HEK293T (cell line): ENCODE measurements around the gene BTN2A1.
"Not testable (repeated sequence)": the region's sequence is repeated elsewhere in the genome, so short reads cannot be mapped to it uniquely, and the experiment has no call there.

Experiments used
- CTCF ChIA-PET: fragments of 350-600 bp; formaldehyde crosslinking; extraction: SDS; loops from one replicate; lab custom pipeline; 2021; ENCODE audit warnings: antibody characterized with exemption, inconsistent platforms; lab: Yijun Ruan, JAX
- POLR2A ChIA-PET: fragments of 350-600 bp; formaldehyde crosslinking; extraction: SDS; loops from one replicate; lab custom pipeline; 2020; ENCODE audit warnings: antibody characterized with exemption, inconsistent platforms; lab: Yijun Ruan, JAX
- DNase-seq: peaks from one replicate; pipeline ENCODE4 v3.0.0; 2012; ENCODE audit warnings: mixed read lengths; ENCODE audit errors: extremely low spot score
- ARNT ChIP-seq: fragments of 450-650 bp; IDR thresholded peaks from 2 replicates; pipeline ENCODE4 v1.6.1; 2017; ENCODE audit warnings: mild to moderate bottlenecking
- BHLHE40 ChIP-seq: fragments of 450-650 bp; IDR thresholded peaks from 2 replicates; pipeline ENCODE4 v1.6.1; 2016; ENCODE audit warnings: mild to moderate bottlenecking, moderate library complexity, borderline replicate concordance
- CTBP1 ChIP-seq: fragments of 450-650 bp; IDR thresholded peaks from 2 replicates; pipeline ENCODE4 v1.6.1; 2016; ENCODE audit warnings: borderline replicate concordance
- ELF4 ChIP-seq: fragments of 450-650 bp; IDR thresholded peaks from 2 replicates; pipeline ENCODE4 v1.6.1; 2017; ENCODE audit warnings: antibody characterized with exemption
- FOXA1 ChIP-seq: fragments of 450-650 bp; IDR thresholded peaks from 2 replicates; pipeline ENCODE4 v1.6.1; 2016; ENCODE audit warnings: mild to moderate bottlenecking
- FOXK2 ChIP-seq: fragments of 450-650 bp; IDR thresholded peaks from 2 replicates; pipeline ENCODE4 v1.6.1; 2016; ENCODE audit warnings: mild to moderate bottlenecking
- FOXM1 ChIP-seq: fragments of 450-650 bp; IDR thresholded peaks from 2 replicates; pipeline ENCODE4 v1.6.1; 2017; ENCODE audit warnings: mild to moderate bottlenecking, borderline replicate concordance
- HDGF ChIP-seq: fragments of 450-650 bp; IDR thresholded peaks from 2 replicates; pipeline ENCODE4 v1.6.1; 2017; ENCODE audit warnings: antibody characterized with exemption, borderline replicate concordance
- L3MBTL2 ChIP-seq: fragments of 450-650 bp; conservative IDR thresholded peaks from 2 replicates; pipeline ENCODE4 v1.6.1; 2016; ENCODE audit warnings: mild to moderate bottlenecking
- LEF1 ChIP-seq: fragments of 450-650 bp; IDR thresholded peaks from 2 replicates; pipeline ENCODE4 v1.6.1; 2017; ENCODE audit warnings: mild to moderate bottlenecking, borderline replicate concordance
- NFRKB ChIP-seq: fragments of 450-650 bp; IDR thresholded peaks from 2 replicates; pipeline ENCODE4 v1.6.1; 2016; ENCODE audit warnings: mild to moderate bottlenecking, moderate library complexity
- PKNOX1 ChIP-seq: fragments of 450-650 bp; IDR thresholded peaks from 2 replicates; pipeline ENCODE4 v1.6.1; 2016
- SP1 ChIP-seq: fragments of 450-650 bp; IDR thresholded peaks from 2 replicates; pipeline ENCODE4 v1.6.1; 2017
- SUZ12 ChIP-seq: fragments of 450-650 bp; IDR thresholded peaks from 2 replicates; pipeline ENCODE4 v1.6.1; 2016; ENCODE audit warnings: mild to moderate bottlenecking
- TARDBP ChIP-seq: fragments of 450-650 bp; IDR thresholded peaks from 2 replicates; pipeline ENCODE4 v1.6.1; 2016
- ZNF384 ChIP-seq: fragments of 450-650 bp; IDR thresholded peaks from 2 replicates; pipeline ENCODE4 v1.6.1; 2016

Gene BTN2A1

DNA sequence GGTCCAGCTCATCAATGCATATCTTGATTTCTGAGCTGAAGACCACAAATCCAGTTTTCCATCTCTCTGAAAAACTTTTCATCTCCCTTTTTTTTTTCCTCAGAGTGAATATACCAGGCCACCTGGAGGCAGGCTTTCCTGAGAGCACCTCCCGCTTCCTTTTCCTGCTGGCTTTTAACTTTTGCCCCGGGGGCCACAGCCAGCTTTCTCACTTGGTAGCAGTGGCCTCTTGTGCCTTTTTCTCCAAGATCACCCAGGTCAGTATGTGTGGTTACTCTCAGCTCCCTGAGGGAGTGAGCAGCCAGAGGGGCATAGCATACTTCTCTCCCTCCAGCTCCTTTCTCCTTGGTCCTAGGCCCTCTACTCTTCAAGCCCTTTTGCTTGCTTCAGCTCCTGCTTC is 42.3 kb downstream of the BTN2A1 start, which contains the start of gene BTN1A1:
Gene BTN1A1 (plus strand): TSS at position 202 of the 400 bp plus-strand sequence. CDS start 984 bp downstream, outside the sequence.
- no peak for DNase-seq
- CTCF ChIA-PET: no interaction called here
- TF ChIP-seq ZNF384: no peak
- TF ChIP-seq NFRKB: no peak
- no peak for TF ChIP-seq CTBP1
- TF ChIP-seq FOXA1: no peak
- TF ChIP-seq FOXK2: no peak
- TF ChIP-seq BHLHE40: no peak
- no peak for TF ChIP-seq ARNT
- no peak for TF ChIP-seq ELF4
- no peak for TF ChIP-seq LEF1
- no peak for TF ChIP-seq TARDBP
- no peak for TF ChIP-seq SP1
- no peak for TF ChIP-seq L3MBTL2
- TF ChIP-seq SUZ12: no peak
- no peak for TF ChIP-seq PKNOX1
- POLR2A ChIA-PET: no interaction called here

DNA sequence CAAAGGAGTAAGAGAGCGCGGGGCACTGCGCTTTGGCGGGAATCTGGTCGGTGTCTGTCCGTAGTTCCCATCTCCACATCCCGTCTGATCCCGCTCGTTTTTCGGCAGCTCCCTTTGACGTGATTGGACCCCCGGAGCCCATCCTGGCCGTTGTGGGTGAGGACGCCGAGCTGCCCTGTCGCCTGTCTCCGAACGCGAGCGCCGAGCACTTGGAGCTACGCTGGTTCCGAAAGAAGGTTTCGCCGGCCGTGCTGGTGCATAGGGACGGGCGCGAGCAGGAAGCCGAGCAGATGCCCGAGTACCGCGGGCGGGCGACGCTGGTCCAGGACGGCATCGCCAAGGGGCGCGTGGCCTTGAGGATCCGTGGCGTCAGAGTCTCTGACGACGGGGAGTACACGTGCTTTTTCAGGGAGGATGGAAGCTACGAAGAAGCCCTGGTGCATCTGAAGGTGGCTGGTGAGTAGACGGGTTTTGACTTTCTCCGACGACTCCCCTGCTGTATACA is 43.8 kb downstream of the BTN2A1 start:
- no peak for DNase-seq
- CTCF ChIA-PET: no interaction called here
- TF ChIP-seq PKNOX1 (no peak), FOXM1 (no peak), ARNT (no peak), NFRKB (no peak), FOXA1 (no peak), HDGF (no peak), BHLHE40 (no peak)
- POLR2A ChIA-PET: interaction anchor here (1.4 kb wide), 1 partner anchor 28 kb away, joined by 4 read pairs; no protein-coding TSS in a partner anchor

GRCh38 chr6:26502165-26502564 is 44.4 kb downstream of the BTN2A1 start:
- CTCF ChIA-PET: no interaction called here

DNA sequence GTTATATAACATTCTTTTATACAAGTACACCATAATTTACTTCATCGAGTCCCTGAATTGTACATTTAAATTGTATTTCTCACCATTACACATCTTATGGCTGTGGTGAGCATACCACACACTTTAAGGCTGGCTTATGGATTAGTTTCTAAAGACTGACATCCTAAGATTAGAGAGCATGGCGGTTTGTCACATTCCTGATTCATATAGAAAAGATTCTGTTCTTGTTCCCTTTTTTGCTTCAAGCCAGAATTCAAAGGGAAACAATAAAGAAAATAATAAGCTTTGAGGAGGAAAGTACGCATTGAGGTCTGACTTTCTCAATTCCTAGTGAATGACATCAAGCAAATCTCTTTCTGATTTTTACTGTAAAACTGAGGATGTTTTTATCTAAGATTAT is 44.9 kb downstream of the BTN2A1 start:
- TF ChIP-seq HDGF (no peak), CTBP1 (no peak), ELF4 (no peak), FOXM1 (no peak), PKNOX1 (no peak)
- DNase-seq: no peak
- CTCF ChIA-PET: no interaction called here
- POLR2A ChIA-PET: no interaction called here

More at GRCh38 chr6:26502165-26502564, 44.4 kb downstream of the BTN2A1 start:
- POLR2A ChIA-PET: interaction anchor here (1.4 kb wide), 1 partner anchor 28 kb away, joined by 4 read pairs; no protein-coding TSS in a partner anchor
- DNase-seq: no peak
- TF ChIP-seq BHLHE40: no peak
- no peak for TF ChIP-seq ZNF384
- TF ChIP-seq SUZ12: no peak
- TF ChIP-seq FOXK2: no peak

DNA sequence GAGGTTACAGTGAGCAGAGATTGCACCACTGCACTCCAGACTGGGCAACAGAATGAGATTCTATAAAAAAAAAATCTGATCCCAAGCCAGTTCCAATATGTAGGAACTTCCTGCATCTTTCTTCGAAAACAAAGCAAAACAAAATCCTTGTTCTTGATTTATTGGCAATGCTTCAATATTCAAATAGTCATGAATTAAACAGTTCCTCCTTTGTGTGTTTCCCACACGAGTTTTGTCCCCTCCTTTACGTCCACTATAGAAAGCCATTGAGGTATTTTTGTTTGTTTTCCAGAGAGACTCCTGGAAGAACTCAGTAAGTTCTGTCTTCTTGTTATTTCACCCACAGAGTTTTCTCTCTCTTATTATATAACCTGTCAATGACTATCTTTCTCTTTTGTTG is 49.9 kb downstream of the BTN2A1 start:
- ChIA-PET POLR2A (no interaction called here), CTCF (no interaction called here)
- TF ChIP-seq PKNOX1 (no peak), HDGF (no peak), LEF1 (no peak), CTBP1 (no peak), L3MBTL2 (no peak), SUZ12 (no peak), TARDBP (no peak), ELF4 (no peak), SP1 (no peak), ARNT (no peak), FOXK2 (no peak), BHLHE40 (no peak)
- no peak for DNase-seq

GRCh38 chr6:26511033-26511432 is 53.3 kb downstream of the BTN2A1 start:
- DNase-seq, POLR2A ChIA-PET, CTCF ChIA-PET: not testable (repeated sequence)

GRCh38 chr6:26514984-26515383 is 57.2 kb downstream of the BTN2A1 start:
- ChIA-PET POLR2A (no interaction called here), CTCF (no interaction called here)
- TF ChIP-seq SP1: no peak
- no peak for TF ChIP-seq SUZ12
- TF ChIP-seq ELF4: no peak
- TF ChIP-seq TARDBP: no peak
- no peak for TF ChIP-seq FOXK2
- no peak for TF ChIP-seq ZNF384
- no peak for TF ChIP-seq PKNOX1
- no peak for TF ChIP-seq BHLHE40
- no peak for TF ChIP-seq CTBP1
- no peak for TF ChIP-seq L3MBTL2
- DNase-seq: no peak
